HEK293T (cell line): Measurements from ENCODE around the gene RABGAP1L.

Experiments used
- ARNT ChIP-seq: fragments of 450-650 bp; IDR thresholded peaks from 2 replicates; pipeline ENCODE4 v1.6.1; 2017; ENCODE audit warnings: mild to moderate bottlenecking
- BHLHE40 ChIP-seq: fragments of 450-650 bp; IDR thresholded peaks from 2 replicates; pipeline ENCODE4 v1.6.1; 2016; ENCODE audit warnings: mild to moderate bottlenecking, moderate library complexity, borderline replicate concordance
- CTBP1 ChIP-seq: fragments of 450-650 bp; IDR thresholded peaks from 2 replicates; pipeline ENCODE4 v1.6.1; 2016; ENCODE audit warnings: borderline replicate concordance
- ELF4 ChIP-seq: fragments of 450-650 bp; IDR thresholded peaks from 2 replicates; pipeline ENCODE4 v1.6.1; 2017; ENCODE audit warnings: antibody characterized with exemption
- FOXA1 ChIP-seq: fragments of 450-650 bp; IDR thresholded peaks from 2 replicates; pipeline ENCODE4 v1.6.1; 2016; ENCODE audit warnings: mild to moderate bottlenecking
- FOXM1 ChIP-seq: fragments of 450-650 bp; IDR thresholded peaks from 2 replicates; pipeline ENCODE4 v1.6.1; 2017; ENCODE audit warnings: mild to moderate bottlenecking, borderline replicate concordance
- HDGF ChIP-seq: fragments of 450-650 bp; IDR thresholded peaks from 2 replicates; pipeline ENCODE4 v1.6.1; 2017; ENCODE audit warnings: antibody characterized with exemption, borderline replicate concordance
- LEF1 ChIP-seq: fragments of 450-650 bp; IDR thresholded peaks from 2 replicates; pipeline ENCODE4 v1.6.1; 2017; ENCODE audit warnings: mild to moderate bottlenecking, borderline replicate concordance
- NFRKB ChIP-seq: fragments of 450-650 bp; IDR thresholded peaks from 2 replicates; pipeline ENCODE4 v1.6.1; 2016; ENCODE audit warnings: mild to moderate bottlenecking, moderate library complexity
- PKNOX1 ChIP-seq: fragments of 450-650 bp; IDR thresholded peaks from 2 replicates; pipeline ENCODE4 v1.6.1; 2016
- SP1 ChIP-seq: fragments of 450-650 bp; IDR thresholded peaks from 2 replicates; pipeline ENCODE4 v1.6.1; 2017
- TARDBP ChIP-seq: fragments of 450-650 bp; IDR thresholded peaks from 2 replicates; pipeline ENCODE4 v1.6.1; 2016

- TF ChIP-seq HDGF: no peak
- no peak for TF ChIP-seq NFRKB
- TF ChIP-seq TARDBP: no peak
- no peak for TF ChIP-seq LEF1
- TF ChIP-seq CTBP1: no peak
- TF ChIP-seq FOXM1: no peak
- no peak for TF ChIP-seq FOXA1
- TF ChIP-seq ELF4: no peak
- no peak for TF ChIP-seq PKNOX1
- TF ChIP-seq ARNT: no peak
- TF ChIP-seq BHLHE40: no peak
- TF ChIP-seq SP1: no peak
Observed at GRCh38 chr1:174958396-174958795, 799.1 kb downstream of the RABGAP1L start.
